Measurements from ENCODE around the gene EVA1A.
A peak's percentile ranks its signal among the peaks of the same experiment; 100 is the strongest.

The EVA1A gene

DNA sequence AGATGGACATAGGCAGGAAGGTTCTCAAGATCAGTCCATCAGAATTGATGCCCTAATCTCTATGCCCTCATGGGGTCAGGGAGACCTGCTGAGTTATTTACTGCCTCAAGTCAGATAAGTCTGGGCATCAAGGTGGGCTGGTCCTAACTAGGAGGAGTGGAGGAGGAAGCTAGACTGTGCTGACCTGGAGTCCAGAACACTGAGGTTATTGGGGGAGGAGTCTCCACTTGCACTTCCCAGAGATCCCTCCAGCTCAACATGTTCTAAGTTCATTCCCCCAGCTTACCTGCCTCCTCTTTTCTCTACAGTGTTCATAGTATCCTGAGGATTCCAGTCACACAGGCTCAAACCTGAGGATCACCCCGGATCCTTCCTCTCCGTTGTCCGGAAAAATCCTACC is 19.3 kb downstream of the EVA1A start:
- DNase-seq (ENCODE audit: low read depth), result no peak

DNA sequence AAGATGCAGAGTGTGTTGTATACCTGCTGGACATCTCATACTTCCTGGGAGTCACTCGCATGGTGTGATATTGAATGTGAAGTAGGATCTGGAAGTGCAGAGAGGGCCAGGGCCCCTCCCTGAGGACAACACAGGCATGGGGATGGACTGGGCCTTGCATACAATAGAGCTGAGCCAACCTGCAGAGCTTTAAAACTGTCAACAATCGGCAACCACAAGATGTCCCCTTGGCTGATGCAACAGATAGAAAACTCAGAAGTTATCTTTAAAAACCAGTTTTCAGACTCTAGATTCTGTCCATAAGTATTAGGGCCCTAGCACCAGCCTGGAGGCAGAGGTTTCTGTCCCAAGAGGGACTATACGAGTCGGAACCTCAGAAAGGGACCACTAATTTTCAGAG is 19.7 kb downstream of the EVA1A start:
- DNase-seq (ENCODE audit: low read depth), result peak; percentile 34

DNA sequence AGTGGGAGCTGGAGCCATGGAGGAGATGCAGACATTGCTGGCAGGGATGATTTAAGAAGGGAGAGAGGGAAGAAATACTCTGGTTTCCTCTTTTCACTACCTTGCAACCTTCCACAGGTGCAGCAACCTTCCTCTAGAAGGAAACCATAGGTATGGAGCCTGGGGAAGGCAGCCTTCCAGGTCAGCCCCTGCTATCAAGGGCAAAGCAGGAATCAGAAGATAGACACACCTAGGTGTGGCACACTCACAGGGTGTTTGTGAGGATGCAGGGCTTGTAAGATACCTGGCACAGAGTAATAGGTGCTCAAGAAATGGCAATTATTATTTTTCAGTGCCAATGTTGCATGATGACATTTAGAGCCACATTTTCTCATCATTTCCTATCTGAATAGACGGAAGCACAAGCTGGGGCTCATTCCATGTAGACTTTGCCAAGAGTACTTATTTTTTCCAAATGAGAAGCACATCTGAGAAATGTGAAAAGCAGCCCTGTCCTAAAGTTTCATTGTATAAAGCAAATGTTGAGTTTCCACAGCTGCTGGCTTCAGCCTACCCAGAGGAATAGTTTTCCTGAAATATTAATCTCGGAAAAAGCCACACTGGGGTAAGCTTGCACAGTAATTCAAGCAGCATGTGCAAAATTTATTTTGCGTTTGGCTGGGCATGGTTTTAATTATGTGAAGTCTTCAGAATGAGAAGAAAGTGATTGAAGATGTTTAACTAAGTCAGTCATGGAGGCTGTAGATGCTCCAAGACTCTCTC is 20.6 kb downstream of the EVA1A start:
- peak; percentile 60 for DNase-seq (ENCODE audit: low read depth)

DNA sequence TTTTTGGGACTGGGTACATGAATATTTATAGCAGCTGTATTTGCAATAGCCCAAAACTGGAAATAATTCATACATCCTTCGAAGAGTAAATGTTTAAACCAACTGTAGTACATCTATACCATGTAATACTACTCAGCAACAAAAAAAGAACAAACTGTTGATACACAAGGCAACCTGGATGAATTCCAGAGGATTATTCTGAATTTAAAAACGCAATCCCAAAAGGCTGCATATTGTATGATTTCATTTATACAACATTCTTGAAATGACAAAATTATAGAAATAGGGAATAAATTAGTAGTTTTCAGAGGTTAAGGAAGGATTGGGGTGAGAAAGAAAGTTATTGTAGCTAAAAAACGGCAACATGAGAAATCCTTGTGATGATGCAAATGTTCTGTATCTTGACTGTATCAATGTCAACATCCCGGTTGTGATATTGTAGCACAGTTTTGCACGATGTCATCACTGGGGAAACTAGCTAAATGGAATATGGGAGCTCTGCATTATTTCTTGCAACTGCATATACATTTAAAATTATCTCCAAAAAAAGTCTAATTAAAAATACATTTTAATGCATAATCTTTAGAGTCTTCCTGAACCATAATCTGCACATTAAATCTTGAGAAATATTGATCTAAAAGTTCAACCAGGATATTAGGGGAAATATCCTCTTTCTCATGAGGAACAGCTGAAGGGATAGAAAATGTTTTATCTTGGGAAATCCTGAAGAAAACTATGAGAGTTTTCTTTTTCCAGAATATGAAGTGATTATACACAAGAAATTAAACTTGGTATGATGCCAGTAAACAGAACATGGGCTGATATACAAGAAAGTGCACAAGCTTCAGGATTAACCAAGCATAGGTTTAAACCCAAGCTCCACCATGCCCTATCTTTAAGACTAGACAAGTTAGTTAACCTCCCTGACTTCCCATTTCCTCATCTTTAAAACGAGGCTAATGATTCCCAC is 21.9 kb downstream of the EVA1A start:
- no peak for DNase-seq (ENCODE audit: low read depth)

DNA sequence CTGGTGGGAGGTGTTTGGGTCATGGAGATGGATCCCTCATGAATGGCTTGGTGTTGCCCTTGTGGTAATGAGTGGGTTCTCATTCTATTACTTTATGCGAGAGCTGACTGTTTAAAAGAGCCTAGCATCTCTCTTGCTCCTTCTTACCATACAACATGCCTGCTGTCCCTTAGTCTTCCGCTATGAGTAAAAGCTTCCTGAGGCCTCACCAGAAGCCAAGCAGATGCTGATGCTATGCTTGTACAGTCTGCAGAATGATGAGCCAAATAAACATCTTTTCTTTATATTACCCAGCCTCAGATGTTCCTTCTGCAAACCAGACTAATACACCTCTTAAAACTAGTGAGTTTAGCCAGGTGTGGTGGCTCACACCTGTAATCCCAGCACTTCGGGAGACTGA is 23.1 kb downstream of the EVA1A start:
- no peak for DNase-seq (ENCODE audit: low read depth)

DNA sequence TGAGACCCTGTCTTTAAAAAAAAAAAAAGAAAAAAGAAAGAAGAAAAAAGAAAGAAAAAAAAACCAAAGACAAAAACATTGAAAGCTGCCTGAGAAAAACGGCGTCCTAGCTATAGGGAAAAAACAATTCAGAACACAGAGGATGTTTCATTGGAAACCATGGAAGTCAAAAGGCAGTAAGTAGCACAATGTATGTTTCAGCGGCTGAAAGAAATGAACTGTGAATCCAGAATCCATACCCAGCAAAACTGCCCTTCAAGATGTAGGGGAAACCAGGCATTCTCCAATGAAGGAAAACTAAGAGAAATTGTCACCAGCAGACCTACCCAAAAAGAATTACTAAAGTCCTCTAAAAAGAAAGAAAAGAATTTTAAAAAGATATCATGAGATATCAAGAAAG is 27.6 kb downstream of the EVA1A start:
- DNase-seq (ENCODE audit: low read depth), result no peak

DNA sequence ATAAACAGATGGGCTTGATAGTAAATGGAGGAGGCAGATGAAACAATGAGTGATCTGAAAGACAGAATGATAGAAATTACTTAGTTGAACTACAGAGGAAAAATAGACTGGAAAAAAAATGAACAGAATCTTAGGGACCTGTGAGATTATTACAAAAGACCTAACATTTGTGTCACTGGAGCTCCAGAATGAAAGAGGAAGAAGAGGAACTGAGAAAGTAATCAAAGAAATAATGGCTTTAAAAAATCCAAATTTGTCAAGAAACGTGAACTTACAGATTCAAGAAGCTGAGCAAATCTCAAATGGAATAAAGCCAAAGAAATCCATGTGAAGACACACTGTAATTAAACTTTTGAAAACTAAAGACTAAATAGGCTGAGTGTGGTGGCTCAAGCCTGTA is 28.3 kb downstream of the EVA1A start:
- DNase-seq (ENCODE audit: low read depth), result no peak

DNA sequence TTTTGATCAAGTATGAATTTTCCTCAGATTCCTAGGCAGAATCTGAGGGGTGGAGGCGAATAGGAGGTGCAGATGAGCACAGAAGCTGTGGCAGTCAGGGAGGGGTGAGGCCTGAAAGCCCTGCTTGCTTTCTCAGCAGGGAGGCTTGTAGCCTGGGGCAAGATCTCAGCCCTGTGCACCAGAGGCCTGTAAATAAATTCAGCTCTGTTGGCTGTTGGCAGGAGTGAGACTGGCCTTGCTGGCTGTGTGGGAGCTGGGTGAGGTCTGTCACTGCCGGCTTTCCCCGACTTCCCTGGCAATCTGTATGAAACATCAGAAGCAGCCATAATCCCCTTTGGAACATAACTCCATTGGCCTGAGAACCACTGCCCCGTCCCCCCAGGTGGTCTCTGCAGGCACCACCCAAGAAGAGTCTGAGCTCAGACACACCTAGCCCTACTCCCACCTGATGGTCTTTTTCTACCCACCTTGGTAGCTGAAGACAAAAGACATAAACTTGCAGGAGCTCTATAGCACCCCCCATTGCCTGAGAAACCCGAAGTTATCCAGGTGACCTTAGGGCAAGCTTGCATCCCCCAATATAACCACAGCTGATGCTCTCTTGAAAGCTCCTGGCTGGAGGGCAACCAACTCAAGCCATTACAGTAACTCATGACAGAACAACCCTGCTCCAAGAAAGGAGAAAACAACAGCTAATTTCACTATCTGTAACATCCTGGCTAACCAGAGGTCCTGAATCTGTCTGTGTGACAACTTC is 32.3 kb downstream of the EVA1A start:
- DNase-seq (ENCODE audit: low read depth), result peak; percentile 89

DNA sequence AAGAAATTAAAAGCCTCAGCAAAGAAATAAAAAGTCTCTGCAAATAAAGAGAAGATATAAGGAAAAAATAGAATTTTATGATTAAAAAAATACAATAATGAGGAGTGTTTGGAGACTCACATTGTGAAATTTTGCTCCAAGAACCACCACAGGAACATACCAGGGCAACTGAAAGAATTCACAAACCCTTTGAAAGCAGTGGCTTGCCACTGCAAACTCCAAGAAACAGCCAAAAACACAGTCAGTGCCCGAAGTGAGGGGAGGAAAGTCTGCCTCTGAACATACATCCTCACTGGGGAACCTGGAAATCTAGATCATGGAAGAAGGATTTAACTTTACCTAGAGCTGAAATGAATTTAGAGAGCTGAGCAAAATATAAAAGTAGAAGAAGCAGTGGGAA is 33.1 kb downstream of the EVA1A start:
- peak; percentile 35 for DNase-seq (ENCODE audit: low read depth)

DNA sequence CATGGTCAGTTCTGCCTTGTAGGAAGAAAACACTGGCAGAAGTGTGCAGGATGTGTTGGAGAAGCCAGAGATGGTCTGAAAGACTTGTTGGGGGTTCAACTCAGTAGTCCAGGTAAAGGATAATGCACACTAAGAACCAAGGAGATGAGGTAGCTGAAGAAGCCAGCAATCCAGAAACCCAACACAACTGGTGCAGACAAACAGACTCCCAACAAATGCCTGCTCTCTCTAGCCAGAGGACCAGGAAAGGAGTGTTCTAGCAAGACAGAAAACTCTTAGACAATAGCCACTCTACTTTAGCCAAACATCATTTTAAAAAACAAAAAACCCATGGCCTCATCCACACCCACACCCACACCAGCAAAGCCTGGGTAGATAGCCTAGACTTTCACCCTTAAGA is 33.9 kb downstream of the EVA1A start:
- no peak for DNase-seq (ENCODE audit: low read depth)

DNA sequence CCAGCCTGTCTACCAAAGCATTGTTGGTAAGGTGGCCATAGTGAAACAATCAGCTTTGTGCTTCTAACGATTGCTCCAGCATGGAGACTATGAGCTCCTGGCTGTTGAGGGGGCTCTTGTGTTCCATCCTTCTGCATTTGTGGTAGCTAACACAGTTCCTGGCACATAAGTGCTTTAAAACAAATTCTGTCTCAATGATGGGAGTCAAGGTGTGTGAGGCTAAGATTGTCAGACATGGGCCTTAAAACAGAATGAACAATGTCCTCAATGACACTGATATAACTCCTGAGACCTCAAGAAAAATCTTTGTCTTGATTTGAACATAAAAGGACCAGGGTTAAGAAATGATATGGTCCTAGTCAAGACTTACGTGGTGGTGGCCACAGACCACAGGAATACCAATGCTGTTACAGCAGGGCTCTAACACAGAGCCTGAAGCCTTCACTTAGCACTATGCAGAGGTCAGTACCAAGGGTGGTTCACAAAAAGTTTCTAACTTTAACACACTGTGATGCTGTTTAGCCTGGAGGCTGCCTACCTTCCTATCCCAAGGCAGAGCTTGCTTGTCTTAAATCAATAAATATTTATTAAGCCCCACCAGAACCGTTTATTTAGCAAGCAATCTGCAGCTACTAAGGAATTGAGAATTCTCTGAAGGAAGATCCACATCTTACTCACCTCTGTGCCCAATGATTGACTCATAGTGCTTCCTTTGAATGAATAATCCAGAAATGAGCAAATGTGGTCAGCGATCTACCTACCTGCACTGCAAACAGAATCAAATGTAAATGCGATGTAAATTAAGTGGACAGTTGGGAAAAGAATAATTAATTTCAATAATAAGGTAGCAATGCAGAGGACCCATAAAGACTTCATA is 35.1 kb downstream of the EVA1A start:
- peak; percentile 51 for DNase-seq (ENCODE audit: low read depth)

DNA sequence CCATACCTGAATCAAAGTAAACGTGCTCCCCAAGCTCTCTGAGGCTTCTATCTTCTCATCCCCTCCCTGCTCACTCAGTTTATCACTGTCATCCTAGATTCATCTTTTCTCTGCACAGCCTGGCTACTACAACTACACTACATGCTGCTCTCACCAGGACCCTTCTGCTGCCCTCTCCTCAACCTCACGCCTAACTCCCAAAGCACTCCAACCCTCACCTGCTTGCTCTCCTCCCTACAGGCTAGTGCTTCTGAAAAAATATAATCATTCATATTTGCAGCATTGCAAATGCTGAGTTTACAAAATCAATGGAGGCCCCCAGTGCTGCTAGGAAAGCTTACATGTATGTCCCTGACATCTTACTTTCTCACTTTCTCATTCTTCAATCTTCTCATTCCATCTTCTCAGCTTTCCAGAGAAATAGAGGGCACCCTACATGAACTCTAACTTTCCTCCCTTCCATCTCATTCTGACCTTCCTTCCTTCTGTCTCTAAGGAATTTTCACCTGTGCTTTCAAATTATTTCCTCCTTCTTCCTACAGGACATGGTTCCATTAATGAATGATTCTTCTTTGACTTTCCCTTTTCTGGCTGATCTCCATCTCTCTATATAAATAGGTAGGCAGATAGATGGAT is 36.3 kb downstream of the EVA1A start:
- DNase-seq (ENCODE audit: low read depth), result no peak

DNA sequence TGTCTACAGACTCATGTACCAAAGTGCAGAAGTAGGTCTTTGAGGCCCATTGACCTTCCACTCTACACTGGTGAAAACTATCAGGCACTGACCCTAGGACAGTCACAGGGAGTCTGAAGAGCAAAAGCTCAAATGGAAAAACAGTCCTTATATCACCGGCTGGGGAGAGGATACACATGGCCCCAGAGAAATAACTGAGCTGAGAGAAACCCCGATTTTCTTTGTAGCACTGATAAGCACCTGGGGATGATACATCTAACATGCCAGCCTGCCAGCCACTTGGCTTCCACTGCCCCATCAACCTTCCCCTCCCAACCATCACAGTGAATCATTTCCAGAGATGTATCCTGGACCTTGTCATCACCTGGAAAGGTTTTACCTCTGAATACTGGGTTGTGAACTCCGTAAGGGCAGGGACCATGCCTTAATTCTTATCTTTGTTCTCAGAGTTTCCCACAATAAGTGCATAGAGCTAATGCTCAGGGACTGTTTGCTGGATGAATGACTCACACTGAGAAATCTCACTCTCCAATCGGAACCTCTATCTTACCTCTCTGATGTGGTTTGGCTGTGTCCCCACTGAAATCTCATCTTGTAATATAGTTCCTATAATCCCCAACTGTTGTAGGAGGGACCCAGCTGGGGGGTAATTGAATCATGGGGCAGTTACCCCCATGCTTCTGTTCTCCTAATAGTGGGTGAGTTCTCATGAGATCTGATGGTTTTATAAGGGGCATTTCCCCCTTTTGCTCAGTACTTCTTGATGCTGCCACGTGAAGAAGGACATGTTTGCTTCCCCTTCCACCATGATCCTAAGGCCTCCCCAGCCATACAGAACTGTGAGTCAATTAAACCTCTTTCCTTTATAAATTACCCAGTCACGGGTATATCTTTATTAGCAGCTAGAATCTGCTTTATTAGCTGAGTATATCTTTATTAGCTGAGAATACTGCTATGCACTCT is 37.1 kb downstream of the EVA1A start:
- peak; percentile 77 for DNase-seq (ENCODE audit: low read depth)

DNA sequence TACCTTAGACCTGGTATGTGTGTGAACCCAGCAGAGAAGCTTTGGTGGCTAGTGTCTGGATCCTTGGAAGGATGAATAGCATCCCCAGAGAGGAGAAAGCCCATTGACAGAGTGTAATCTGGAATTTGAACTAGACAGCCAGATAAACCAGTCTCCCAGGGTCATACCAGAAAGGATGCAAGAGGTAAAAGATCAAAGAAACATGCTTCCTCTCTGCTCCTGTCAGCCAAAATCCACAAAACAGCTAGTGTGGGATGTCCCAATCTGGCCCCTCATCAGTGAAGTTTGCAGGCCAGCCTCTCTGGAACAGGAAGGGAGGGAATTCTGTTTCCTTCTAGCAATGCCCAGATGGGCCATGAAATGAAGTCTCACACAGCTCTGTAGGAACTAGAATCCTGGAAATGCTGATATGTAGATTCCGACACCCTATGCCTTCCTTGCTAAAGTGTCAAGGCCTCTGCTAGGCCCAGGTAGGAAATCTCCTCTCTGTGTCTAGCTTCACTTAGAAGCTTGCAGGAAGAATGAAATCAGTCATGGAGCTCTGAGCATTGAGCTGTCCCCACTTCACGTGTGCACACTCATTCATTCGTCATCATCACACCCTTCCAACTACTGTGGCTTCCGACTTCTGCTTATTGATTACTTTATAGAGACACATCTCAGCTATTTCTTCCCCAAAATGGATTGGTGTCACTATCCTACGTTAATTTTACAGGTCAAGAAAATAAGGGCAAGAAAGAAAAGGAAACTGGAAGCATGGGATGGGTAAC is 38.0 kb downstream of the EVA1A start:
- no peak for DNase-seq (ENCODE audit: low read depth)

DNA sequence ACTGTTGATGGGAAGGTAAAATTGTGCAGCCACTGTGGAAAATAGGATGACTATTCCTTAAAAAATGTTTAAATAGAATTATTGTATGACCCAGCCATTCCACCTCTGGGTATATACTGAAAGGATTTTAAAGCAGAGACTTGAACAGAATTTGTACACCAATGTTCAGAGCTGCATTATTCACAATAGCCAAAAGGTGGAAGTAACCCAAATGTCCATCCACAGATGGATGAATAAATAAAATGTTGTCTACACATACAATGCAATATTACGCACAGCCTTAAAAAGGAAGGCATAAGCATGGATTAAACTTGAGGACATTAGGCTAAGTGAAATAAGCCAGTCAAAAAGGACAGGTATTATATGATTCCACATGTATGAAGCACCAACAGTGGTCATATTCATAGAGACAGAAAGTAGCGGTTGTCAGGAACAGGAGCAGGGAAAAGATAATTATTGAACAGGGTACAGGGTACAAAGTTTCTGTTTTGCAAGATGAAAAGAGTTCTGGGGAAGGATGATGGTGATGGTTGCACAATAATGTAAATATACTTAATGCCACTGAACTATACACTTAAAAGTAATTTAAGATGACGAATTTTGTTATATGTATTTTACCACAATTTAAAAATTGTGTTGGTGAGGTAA is 39.4 kb downstream of the EVA1A start:
- no peak for DNase-seq (ENCODE audit: low read depth)

DNA sequence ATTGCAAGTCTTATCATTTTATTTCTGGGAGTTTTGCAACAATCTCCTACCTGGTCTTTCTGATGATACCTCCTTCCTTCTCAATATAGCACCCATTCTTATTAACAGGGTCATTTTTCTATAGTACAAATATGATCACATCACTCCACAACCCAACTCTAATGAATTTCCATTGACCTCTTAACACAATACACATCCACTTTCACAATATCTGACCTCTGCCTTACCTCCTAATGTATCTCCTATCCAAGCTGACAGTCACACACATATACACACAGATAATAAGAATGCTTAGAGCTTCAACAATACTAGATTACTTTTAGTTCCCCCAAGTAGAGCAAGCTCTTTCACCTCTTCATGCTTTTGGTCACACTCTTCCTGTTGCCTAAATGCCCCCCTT is 40.9 kb downstream of the EVA1A start:
- DNase-seq (ENCODE audit: low read depth), result no peak

DNA sequence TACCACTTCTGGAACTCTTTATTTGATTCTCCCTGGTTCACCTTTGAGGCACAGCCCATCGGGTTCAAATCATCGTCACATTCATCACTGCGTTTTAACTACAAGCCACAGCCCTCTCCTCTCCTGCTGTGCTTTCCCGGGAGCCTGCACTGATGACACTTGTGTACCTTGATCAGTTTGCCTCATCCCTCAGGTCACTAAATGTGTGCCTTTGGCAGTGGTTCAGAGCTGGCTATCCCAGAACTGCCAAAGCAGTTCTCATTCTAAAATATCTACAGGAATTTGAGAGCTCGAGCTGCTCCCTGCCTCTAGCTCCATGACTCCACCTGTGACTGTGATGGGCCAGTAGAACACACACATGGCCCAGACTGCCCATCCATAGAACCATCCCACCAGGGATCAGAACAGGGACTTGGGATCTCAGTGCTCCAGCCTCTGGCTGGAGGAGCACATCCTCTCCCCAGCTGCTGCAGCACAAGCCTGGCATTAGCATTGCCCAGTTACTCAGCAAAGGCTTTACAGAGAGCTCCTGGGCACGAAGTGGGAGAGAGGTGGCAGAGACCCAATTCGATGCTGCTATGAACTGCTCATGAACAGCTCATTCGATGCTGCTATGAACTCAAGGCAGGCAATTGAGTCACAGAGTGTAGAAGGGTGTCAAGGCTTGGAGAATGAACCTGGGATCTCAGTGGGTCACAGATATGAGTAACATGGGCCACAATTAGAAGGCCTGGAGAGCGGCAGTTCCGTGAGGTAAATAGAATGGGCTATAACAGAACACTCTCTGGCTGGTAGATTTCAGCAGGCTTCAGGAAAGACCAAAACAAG is 41.9 kb downstream of the EVA1A start:
- no peak for DNase-seq (ENCODE audit: low read depth)
